Adrenal gland (tissue), 12 donors: ENCODE data around the gene SLC2A6. TPM values are rescaled to one million over a fixed set of nuclear protein-coding genes. Genes with fewer than 3 reads are reported as not detected.

Experiments
- DNase-seq, 7 donors: peaks; one replicate each; pipeline ENCODE4 v3.0.0-alpha.2; 2019 to 2020
- H3K27ac ChIP-seq, 5 donors: fragments of 200-600 bp; sonication (generic) in 4 of 5; 1 replicate in 3 of 5; 2 replicates in 2 of 5; pipeline versions ENCODE4 v1.5.1 to v1.8.0; 2016 to 2020; ENCODE audit warnings: mild to moderate bottlenecking in 1 of 5
- H3K27me3 ChIP-seq: fragments of 200-600 bp; 2 replicates; pipeline ENCODE4 v1.8.0; 2021
- H3K36me3 ChIP-seq, 2 donors: fragments of 200-600 bp; replicated peaks in 1 of 2; 1 replicate in 1 of 2; 2 replicates in 1 of 2; pipeline versions ENCODE4 v1.5.1 to v1.8.0; 2018 to 2022
- H3K4me1 ChIP-seq, 2 donors: fragments of 200-600 bp; replicated peaks in 1 of 2; 1 replicate in 1 of 2; 2 replicates in 1 of 2; pipeline versions ENCODE4 v1.5.1 to v1.8.0; 2018 to 2021
- H3K4me3 ChIP-seq, 4 donors: fragments of 200-600 bp; sonication (generic) in 3 of 4; one replicate each; pipeline ENCODE4 v1.5.1; 2016 to 2018
- H3K9me3 ChIP-seq, 3 donors: fragments of 200-600 bp; sonication (generic) in 1 of 3; replicated peaks in 1 of 3; 1 replicate in 2 of 3; 2 replicates in 1 of 3; pipeline versions ENCODE4 v1.5.1 to v1.8.0; 2016 to 2021
- POLR2A ChIP-seq, 2 donors: fragments of 450-650 bp; IDR thresholded peaks; one replicate each; pipeline ENCODE4 v1.6.1; 2017; ENCODE audit warnings: antibody characterized with exemption in 2 of 2, mild to moderate bottlenecking in 2 of 2, moderate library complexity in 1 of 2
- WGBS, 4 donors: extraction: QIAGEN DNeasy Blood & Tissue Kit in 2 of 4; methylation state at CpG; one replicate each; pipeline versions ENCODE4 v1.1.5 to v1.1.7; 2013 to 2017; 5-methylcytosine and 5-hydroxymethylcytosine counted together
- intact Hi-C, 2 donors: fragments of 100-400 bp; cut with DNase I; formaldehyde crosslinking; loops; one replicate each; pipeline versions ENCODE4 v1.14.1 to v1.15.0; 2022 to 2023
- polyA plus RNA-seq, 3 donors: library from polyadenylated mRNA; stranded (reverse); fragments of 200-250 nt in 2 of 3; fragments of 350-450 nt in 1 of 3; fragmentation: Illumina TruSeq in 1 of 3; extraction: RNeasy Lipid Tissue Mini Kit (QIAGEN cat#74804) in 1 of 3; gene quantifications; one replicate each; pipeline ENCODE4 v1.2.3, GENCODE V29; 2013 to 2014
- total RNA-seq, 9 donors: library from RNA; depleted of rRNA in 4 of 9; stranded (reverse); fragments of >200 nt in 4 of 9; fragments of 120-200 nt in 1 of 9; fragmentation: NEBNext Ultra II Directional in 1 of 9; extraction: Animal tissue kit (Norgen Biotek cat#: 25700) in 1 of 9; gene quantifications; one replicate each; pipeline versions ENCODE4 v1.1.0 to v1.2.4, GENCODE V29; 2013 to 2023
- TF ChIP-seq, protein P1 (sequence below), 6 experiments: fragments of 450-650 bp in 4 of 6; fragments of 200-600 bp in 2 of 6; sonication (generic) in 1 of 6; IDR thresholded peaks; 1 replicate in 5 of 6; 2 replicates in 1 of 6; pipeline versions ENCODE4 v1.5.1 to v1.8.0; 2016 to 2021; ENCODE audit warnings: antibody characterized with exemption in 6 of 6, mild to moderate bottlenecking in 2 of 6, moderate library complexity in 1 of 6
- donor health status: healthy with polysubstance abuse.
- donor health status: Bipolar disorder and iron deficiency.
- donor health status: DM: yes; HTN: yes; CAD: no.
- donor health status: DM: no; HTN: no; CAD: no.
- donor health status: DM: no; HTN: no; CAD: no.
- donor health status: DM: yes; HTN: yes; CAD: no.

Gene SLC2A6
- total and polyA plus RNA-seq, 12 donors, result 1.4 to 79.1 (median 5.8) TPM

DNA sequence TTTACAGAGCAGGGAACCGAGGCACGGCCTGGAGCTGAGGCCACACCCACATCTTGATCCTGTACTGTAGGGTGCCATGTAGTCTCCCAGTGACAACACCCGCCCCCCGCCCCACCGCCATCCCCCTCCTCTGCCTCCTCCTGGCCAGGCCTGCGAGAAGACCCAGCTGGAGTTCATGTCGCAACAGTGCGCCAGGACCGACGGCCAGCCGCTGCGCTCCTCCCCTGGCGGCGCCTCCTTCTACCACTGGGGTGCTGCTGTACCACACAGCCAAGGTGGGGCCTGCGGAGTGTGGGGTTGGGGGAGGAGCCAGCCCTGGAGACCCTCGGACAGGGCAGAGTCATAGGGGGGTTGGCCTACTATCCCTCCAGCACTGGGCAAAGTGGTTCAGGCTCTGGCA is 42.2 kb downstream of the SLC2A6 start:
- H3K4me3 ChIP-seq, result no peak overlapping the region
- no peaks in the 10 kb centered on the region for H3K36me3 ChIP-seq
- no peaks in the 10 kb centered on the region for H3K27me3 ChIP-seq
- H3K9me3 ChIP-seq, result no peaks in the 10 kb centered on the region
- no peaks in the 10 kb centered on the region for H3K4me1 ChIP-seq
- intact Hi-C loops, result no loop called here
- WGBS, 4 donors, result 62 to 87% (median 80%) methylated on average over 2 to 16 of the region's 16 CpGs
- no peak for DNase-seq
- H3K27ac ChIP-seq, result no peak overlapping the region
- TF ChIP-seq, protein P1, sequence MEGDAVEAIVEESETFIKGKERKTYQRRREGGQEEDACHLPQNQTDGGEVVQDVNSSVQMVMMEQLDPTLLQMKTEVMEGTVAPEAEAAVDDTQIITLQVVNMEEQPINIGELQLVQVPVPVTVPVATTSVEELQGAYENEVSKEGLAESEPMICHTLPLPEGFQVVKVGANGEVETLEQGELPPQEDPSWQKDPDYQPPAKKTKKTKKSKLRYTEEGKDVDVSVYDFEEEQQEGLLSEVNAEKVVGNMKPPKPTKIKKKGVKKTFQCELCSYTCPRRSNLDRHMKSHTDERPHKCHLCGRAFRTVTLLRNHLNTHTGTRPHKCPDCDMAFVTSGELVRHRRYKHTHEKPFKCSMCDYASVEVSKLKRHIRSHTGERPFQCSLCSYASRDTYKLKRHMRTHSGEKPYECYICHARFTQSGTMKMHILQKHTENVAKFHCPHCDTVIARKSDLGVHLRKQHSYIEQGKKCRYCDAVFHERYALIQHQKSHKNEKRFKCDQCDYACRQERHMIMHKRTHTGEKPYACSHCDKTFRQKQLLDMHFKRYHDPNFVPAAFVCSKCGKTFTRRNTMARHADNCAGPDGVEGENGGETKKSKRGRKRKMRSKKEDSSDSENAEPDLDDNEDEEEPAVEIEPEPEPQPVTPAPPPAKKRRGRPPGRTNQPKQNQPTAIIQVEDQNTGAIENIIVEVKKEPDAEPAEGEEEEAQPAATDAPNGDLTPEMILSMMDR (IDR thresholded peaks at IDR 0.05), result no peak
- TF ChIP-seq POLR2A (IDR thresholded peaks at IDR 0.05), result no peak

DNA sequence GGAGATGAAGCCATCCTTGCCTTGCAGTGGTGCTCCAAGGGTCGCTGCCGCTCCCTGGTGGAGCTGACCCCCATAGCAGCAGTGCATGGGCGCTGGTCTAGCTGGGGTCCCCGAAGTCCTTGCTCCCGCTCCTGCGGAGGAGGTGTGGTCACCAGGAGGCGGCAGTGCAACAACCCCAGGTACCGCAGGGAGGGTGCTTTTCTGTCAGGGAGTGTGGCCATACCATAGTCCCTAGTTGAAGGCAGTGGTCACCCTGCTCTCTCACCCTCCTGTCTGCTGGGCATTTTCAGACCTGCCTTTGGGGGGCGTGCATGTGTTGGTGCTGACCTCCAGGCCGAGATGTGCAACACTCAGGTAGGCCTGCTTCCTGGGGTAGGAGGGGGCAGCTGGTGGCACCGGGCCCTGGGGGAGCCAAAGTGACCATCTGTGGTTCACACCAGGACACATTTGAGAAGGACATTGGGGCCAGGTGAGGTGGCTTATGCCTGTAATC is 45.5 kb downstream of the SLC2A6 start:
- peaks cover 3% of the 10 kb centered on the region for H3K27me3 ChIP-seq
- DNase-seq, result no peak
- 82 to 97% (median 85%) methylated on average over 5 to 11 of the region's 11 CpGs for WGBS, 4 donors
- H3K4me3 ChIP-seq, result no peak overlapping the region
- H3K36me3 ChIP-seq, result no peaks in the 10 kb centered on the region
- no peak for TF ChIP-seq POLR2A (IDR thresholded peaks at IDR 0.05)
- TF ChIP-seq, protein P1 (IDR thresholded peaks at IDR 0.05), result no peak
- no peaks in the 10 kb centered on the region for H3K4me1 ChIP-seq
- intact Hi-C loops, result no loop called here
- H3K27ac ChIP-seq, result no peak overlapping the region
- no peaks in the 10 kb centered on the region for H3K9me3 ChIP-seq

DNA sequence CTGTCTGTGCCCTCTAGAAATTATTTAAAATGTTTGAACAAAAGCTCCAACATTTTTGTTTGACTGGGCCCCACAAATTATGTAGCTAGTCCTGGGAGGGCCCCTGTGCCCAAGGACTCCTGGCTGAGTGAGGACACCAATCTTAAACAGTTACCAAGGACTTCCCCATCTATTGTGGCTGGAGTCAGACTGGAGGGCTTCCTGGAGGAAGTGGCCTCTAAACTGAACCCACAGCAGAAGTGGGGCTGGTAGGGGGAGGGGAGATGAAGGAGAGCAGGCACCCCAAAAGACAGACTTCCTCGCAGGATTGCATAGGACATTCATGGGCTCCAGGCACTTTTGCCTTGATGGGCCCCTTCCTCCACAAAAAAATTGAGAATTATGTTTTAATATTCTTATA is 48.7 kb downstream of the SLC2A6 start:
- no peak overlapping the region for H3K4me3 ChIP-seq
- no peak overlapping the region for H3K27ac ChIP-seq
- no peaks in the 10 kb centered on the region for H3K9me3 ChIP-seq
- TF ChIP-seq, protein P1 (IDR thresholded peaks at IDR 0.05), result no peak
- no peak for TF ChIP-seq POLR2A (IDR thresholded peaks at IDR 0.05)
- H3K4me1 ChIP-seq, result no peaks in the 10 kb centered on the region
- 87 to 96% (median 92%) methylated on average over 1 of the region's 1 CpG for WGBS, 4 donors
- intact Hi-C loops, result no loop called here
- H3K36me3 ChIP-seq, result no peaks in the 10 kb centered on the region
- peaks cover 8% of the 10 kb centered on the region for H3K27me3 ChIP-seq
- DNase-seq, result no peak

DNA sequence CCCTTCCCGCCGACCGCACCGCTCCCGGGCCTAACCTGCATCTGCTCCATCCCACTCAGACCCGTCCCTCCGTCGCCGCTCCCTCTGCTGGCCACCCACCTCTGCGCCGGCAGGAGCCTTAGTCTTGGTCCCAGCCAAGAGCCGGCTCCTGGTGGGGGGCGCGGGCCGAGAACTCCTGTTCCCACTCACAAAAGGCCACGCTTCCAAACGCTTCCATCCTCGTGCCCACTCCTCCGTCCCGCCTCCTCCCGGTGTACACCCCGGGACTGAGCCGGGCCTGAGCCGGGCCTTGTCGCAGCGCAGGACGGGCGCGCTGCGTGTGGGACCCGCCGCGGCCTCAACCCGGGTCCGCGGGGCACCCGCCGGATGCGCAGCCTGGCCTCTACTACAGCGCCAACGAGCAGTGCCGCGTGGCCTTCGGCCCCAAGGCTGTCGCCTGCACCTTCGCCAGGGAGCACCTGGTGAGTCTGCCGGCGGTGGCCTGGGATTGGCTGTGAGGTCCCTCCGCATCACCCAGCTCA is 49.2 kb downstream of the SLC2A6 start:
- Histone ChIP-seq H3K36me3 (no peaks in the 10 kb centered on the region), H3K4me1 (no peaks in the 10 kb centered on the region), H3K27me3 (peaks cover 8% of the 10 kb centered on the region), H3K27ac (no peak overlapping the region), H3K9me3 (no peaks in the 10 kb centered on the region), H3K4me3 (no peak overlapping the region)
- intact Hi-C loops, result no loop called here
- peak in 3 of 7 donors; percentile 17 to 41 (median 35) for DNase-seq
- WGBS, 4 donors, result 10 to 26% (median 19%) methylated on average over 4 to 49 of the region's 49 CpGs
- TF ChIP-seq POLR2A (IDR thresholded peaks at IDR 0.05), result no peak
- TF ChIP-seq, protein P1 (IDR thresholded peaks at IDR 0.05), result peak in 5 of 6 experiments; percentile 18 to 46 (median 26)
